Panc1 (cell line): ENCODE results near the gene IGDCC3. TPM values are rescaled to one million over a fixed set of nuclear protein-coding genes. Genes with fewer than 3 reads are reported as not detected.

Experiments used
- ATAC-seq: fragments of 200-7000 bp; cut with Tn5 transposase; 2 replicates; pipeline ENCODE4 v1.9.1; 2020; ENCODE audit warnings: mild to moderate bottlenecking, moderate library complexity
- BruUV-seq: library from RNA; stranded (reverse); fragments of 400-500 nt; replicated peaks from 2 replicates; lab custom pipeline; 2021; lab: Mats Ljungman, UMichigan
- CTCF ChIA-PET: fragments of 300-600 bp; sonication (Branson Sonifier 250); formaldehyde crosslinking; loops from one replicate; lab custom pipeline; 2022; ENCODE audit warnings: antibody characterized with exemption; lab: Charles Lee
- POLR2A ChIA-PET: fragments of 300-600 bp; sonication (Branson Sonifier 250); formaldehyde crosslinking; loops from one replicate; lab custom pipeline; 2022; ENCODE audit warnings: antibody characterized with exemption; lab: Charles Lee
- DNase-seq: peaks from one replicate; pipeline ENCODE4 v3.0.0-alpha.2; 2010; ENCODE audit warnings: low read depth, low spot score
- H3K27ac ChIP-seq: 2 replicates; pipeline ENCODE4 v1.5.1; 2011; ENCODE audit warnings: mild to moderate bottlenecking, low read length, inconsistent platforms
- H3K27me3 ChIP-seq: fragments of 200-500 bp; sonication (Bioruptor generic); 2 replicates; pipeline ENCODE4 v1.6.0; 2014; ENCODE audit warnings: low read length, inconsistent platforms; ENCODE audit not compliant: control insufficient read depth, insufficient read depth
- H3K36me3 ChIP-seq: fragments of 200-500 bp; sonication (Bioruptor generic); 2 replicates; pipeline ENCODE4 v1.5.1; 2014; ENCODE audit warnings: inconsistent platforms, mild to moderate bottlenecking, low read length, moderate library complexity; ENCODE audit not compliant: control insufficient read depth, insufficient read depth
- H3K4me1 ChIP-seq: 2 replicates; pipeline ENCODE4 v1.5.1; 2011; ENCODE audit warnings: inconsistent platforms, mild to moderate bottlenecking, low read length, moderate library complexity; ENCODE audit not compliant: control insufficient read depth, insufficient read depth
- H3K4me3 ChIP-seq, 2 experiments: 2 replicates each; pipeline ENCODE4 v1.5.1; 2011 to 2012; ENCODE audit warnings: low read depth in 2 of 2, low read length in 2 of 2, mild to moderate bottlenecking in 2 of 2, inconsistent platforms in 1 of 2, moderate library complexity in 1 of 2
- H3K9me3 ChIP-seq: fragments of 200-500 bp; sonication (Bioruptor generic); 2 replicates; pipeline ENCODE4 v1.5.1; 2014; ENCODE audit warnings: low read depth, mild to moderate bottlenecking, inconsistent platforms, low read length, moderate library complexity; ENCODE audit not compliant: control insufficient read depth, insufficient read depth
- POLR2AphosphoS5 ChIP-seq: IDR thresholded peaks from 2 replicates; pipeline ENCODE4 v1.6.1; 2012; ENCODE audit warnings: mild to moderate bottlenecking, low read depth, low read length, moderate library complexity
- SIN3A ChIP-seq: IDR thresholded peaks from 2 replicates; pipeline ENCODE4 v1.6.1; 2012; ENCODE audit warnings: low read depth, mild to moderate bottlenecking, low read length, moderate library complexity, borderline replicate concordance; ENCODE audit not compliant: insufficient read depth
- TCF7L2 ChIP-seq: IDR thresholded peaks from 2 replicates; pipeline ENCODE4 v1.6.1; 2011; ENCODE audit warnings: mild to moderate bottlenecking, low read depth, low read length, inconsistent platforms
- in situ Hi-C: cut with HindIII; loops from 2 replicates; pipeline ENCODE4 v1.10.0; 2016; ENCODE audit warnings: low sequenced_read_pairs, low pct_unique_long_range_greater_than_20kb
- intact Hi-C: fragments of 100-400 bp; cut with micrococcal nuclease; formaldehyde crosslinking; loops from one replicate; pipeline ENCODE4 v1.10.0; 2022; ENCODE audit not compliant: unreplicated experiment
- total RNA-seq: library from RNA; stranded (reverse); gene quantifications from one replicate; pipeline ENCODE4 v1.2.1, GENCODE V29; 2021; ENCODE audit not compliant: unreplicated experiment
- TF ChIP-seq, protein P1 (sequence below): fragments of 450-650 bp; IDR thresholded peaks from 2 replicates; pipeline ENCODE4 v1.5.1; 2017; ENCODE audit warnings: mild to moderate bottlenecking
- TF ChIP-seq, protein P2 (sequence below), 2 experiments: IDR thresholded peaks; 2 replicates each; pipeline ENCODE4 v1.6.1; 2011 to 2012; ENCODE audit warnings: low read depth in 2 of 2, control low read depth in 1 of 2, low read length in 1 of 2, mild to moderate bottlenecking in 1 of 2, moderate library complexity in 1 of 2; ENCODE audit not compliant: insufficient read depth in 1 of 2

IGDCC3 gene
- total RNA-seq, 1 experiment from 2014 or later: 0.18 TPM

DNA sequence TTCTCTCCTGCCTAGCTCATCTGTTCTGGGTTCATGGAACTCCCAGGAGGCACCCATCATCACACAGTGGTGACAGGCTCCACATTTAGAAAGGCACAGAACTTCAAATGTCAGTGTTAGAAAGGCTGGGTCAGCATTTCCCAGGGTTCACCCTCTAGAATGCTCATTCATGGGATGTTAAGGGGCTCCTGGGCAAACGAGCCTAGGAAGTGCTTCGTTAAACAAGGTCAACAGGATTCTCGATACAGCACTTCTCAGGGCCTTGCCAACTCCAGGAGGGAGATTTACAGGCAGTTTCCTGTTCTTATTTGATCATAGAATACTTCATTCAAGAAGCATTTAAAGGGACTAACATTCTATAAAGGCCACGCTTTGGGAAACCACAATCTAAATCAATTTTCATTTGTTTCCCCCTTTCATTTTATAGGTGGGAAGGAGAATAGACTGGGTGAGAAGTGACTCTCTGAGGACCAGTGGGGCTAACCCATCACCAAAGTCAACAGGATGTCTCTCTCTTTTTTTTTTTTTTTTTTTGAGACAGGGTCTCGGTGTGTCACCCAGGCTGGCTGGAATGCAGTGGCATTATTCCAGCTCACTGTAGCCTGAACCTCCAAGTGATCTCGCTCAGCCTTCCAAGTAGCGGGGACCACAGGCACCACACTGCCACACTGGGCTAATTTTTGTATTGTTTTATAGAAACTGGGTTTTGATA is 30.7 kb upstream of the IGDCC3 start:
- POLR2A ChIA-PET: interaction anchor here (0.6 kb wide), 1 partner anchor 85 kb away, joined by 3 read pairs; no protein-coding TSS in a partner anchor
- ATAC-seq (no peak), DNase-seq (no peak)
- H3K9me3 ChIP-seq: no peaks in the 10 kb centered on the region
- TF ChIP-seq SIN3A (no peak), TCF7L2 (no peak), POLR2AphosphoS5 (no peak)
- TF ChIP-seq, protein P1, sequence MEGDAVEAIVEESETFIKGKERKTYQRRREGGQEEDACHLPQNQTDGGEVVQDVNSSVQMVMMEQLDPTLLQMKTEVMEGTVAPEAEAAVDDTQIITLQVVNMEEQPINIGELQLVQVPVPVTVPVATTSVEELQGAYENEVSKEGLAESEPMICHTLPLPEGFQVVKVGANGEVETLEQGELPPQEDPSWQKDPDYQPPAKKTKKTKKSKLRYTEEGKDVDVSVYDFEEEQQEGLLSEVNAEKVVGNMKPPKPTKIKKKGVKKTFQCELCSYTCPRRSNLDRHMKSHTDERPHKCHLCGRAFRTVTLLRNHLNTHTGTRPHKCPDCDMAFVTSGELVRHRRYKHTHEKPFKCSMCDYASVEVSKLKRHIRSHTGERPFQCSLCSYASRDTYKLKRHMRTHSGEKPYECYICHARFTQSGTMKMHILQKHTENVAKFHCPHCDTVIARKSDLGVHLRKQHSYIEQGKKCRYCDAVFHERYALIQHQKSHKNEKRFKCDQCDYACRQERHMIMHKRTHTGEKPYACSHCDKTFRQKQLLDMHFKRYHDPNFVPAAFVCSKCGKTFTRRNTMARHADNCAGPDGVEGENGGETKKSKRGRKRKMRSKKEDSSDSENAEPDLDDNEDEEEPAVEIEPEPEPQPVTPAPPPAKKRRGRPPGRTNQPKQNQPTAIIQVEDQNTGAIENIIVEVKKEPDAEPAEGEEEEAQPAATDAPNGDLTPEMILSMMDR: no peak
- TF ChIP-seq, protein P2, sequence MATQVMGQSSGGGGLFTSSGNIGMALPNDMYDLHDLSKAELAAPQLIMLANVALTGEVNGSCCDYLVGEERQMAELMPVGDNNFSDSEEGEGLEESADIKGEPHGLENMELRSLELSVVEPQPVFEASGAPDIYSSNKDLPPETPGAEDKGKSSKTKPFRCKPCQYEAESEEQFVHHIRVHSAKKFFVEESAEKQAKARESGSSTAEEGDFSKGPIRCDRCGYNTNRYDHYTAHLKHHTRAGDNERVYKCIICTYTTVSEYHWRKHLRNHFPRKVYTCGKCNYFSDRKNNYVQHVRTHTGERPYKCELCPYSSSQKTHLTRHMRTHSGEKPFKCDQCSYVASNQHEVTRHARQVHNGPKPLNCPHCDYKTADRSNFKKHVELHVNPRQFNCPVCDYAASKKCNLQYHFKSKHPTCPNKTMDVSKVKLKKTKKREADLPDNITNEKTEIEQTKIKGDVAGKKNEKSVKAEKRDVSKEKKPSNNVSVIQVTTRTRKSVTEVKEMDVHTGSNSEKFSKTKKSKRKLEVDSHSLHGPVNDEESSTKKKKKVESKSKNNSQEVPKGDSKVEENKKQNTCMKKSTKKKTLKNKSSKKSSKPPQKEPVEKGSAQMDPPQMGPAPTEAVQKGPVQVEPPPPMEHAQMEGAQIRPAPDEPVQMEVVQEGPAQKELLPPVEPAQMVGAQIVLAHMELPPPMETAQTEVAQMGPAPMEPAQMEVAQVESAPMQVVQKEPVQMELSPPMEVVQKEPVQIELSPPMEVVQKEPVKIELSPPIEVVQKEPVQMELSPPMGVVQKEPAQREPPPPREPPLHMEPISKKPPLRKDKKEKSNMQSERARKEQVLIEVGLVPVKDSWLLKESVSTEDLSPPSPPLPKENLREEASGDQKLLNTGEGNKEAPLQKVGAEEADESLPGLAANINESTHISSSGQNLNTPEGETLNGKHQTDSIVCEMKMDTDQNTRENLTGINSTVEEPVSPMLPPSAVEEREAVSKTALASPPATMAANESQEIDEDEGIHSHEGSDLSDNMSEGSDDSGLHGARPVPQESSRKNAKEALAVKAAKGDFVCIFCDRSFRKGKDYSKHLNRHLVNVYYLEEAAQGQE (IDR thresholded peaks at IDR 0.05; ENCODE audit: insufficient read depth in 1 of 2, low read depth in 2 of 2, low read length in 1 of 2): no peak
- no peaks in the 10 kb centered on the region for H3K36me3 ChIP-seq
- CTCF ChIA-PET: no interaction called here
- no TSS peak for BruUV-seq
- in situ Hi-C loops (no loop called here), intact Hi-C loops (no loop called here)
- H3K4me1 ChIP-seq: peaks cover 3% of the 10 kb centered on the region
- H3K4me3 ChIP-seq: no peak overlapping the region
- H3K27me3 ChIP-seq: no peaks in the 10 kb centered on the region
- no peak overlapping the region for H3K27ac ChIP-seq

DNA sequence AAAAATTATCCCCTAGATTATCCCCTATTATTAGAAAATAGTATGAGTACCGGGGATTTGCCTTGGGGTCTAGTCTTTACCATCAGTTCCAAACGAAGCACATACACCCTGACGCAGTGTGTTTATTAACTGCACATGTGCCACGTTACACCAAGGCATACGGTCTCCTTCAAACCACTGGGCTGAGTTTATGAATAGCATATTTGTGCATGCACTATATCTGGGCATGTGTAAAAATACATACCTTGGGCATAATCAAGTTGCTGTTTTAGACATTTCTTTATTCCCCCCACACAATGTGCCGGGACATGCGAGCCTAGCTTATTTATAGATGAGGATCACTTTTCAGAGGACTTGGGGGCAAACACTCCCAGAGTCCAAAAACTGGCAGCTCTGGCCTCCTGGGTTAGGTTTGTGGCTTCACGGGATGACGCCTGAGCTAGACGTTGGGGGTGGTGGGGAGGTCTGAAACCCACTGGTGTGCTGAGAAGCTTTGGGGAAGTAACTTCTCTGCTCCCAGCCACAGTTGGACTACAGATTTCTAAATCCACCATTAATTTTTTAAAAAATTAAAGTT is 28.7 kb upstream of the IGDCC3 start:
- no TSS peak for BruUV-seq
- no peaks in the 10 kb centered on the region; the same call in 1 of the 2 replicates for H3K4me1 ChIP-seq
- TF ChIP-seq, protein P2 (IDR thresholded peaks at IDR 0.05; ENCODE audit: insufficient read depth in 1 of 2, low read depth in 2 of 2, low read length in 1 of 2): no peak
- no peak for TF ChIP-seq TCF7L2
- no peak for TF ChIP-seq SIN3A
- TF ChIP-seq, protein P1: no peak
- no peak for TF ChIP-seq POLR2AphosphoS5

More for the DNA sequence above, 28.7 kb upstream of the IGDCC3 start:
- ATAC-seq (no peak), DNase-seq (no peak)
- POLR2A ChIA-PET: no interaction called here
- Histone ChIP-seq H3K4me3 (no peak overlapping the region), H3K27me3 (no peaks in the 10 kb centered on the region), H3K36me3 (no peaks in the 10 kb centered on the region), H3K9me3 (no peaks in the 10 kb centered on the region), H3K27ac (no peak overlapping the region)
- in situ Hi-C loops (no loop called here), intact Hi-C loops (no loop called here)
- CTCF ChIA-PET: interaction anchor here (0.6 kb wide), 1 partner anchor 64 kb away, joined by 5 read pairs; no protein-coding TSS in a partner anchor
